Measurements from ENCODE around the gene UBR2.

- no peak for TF ChIP-seq CTCF (IDR thresholded peaks at IDR 0.05)
- no peak for TF ChIP-seq POLR2A (IDR thresholded peaks at IDR 0.05)
Measured at GRCh38 chr6:42616716-42617115, 52.9 kb downstream of the UBR2 start.

All from thyroid gland (tissue), 4 donors.